H7 (cell line): ENCODE data around the gene SMPDL3B. TPM values are rescaled to one million over a fixed set of nuclear protein-coding genes. Genes with fewer than 3 reads are reported as not detected.
"Not testable (repeated sequence)": the region's sequence is repeated elsewhere in the genome, so short reads cannot be mapped to it uniquely, and the experiment has no call there.

Experiments used
- DNase-seq: peaks from one replicate; pipeline ENCODE4 v3.0.0; 2012
- H3K27me3 ChIP-seq: 2 replicates; pipeline ENCODE4 v1.6.0; 2011; ENCODE audit warnings: mild to moderate bottlenecking, low read length; ENCODE audit not compliant: control insufficient read depth, insufficient read depth
- H3K36me3 ChIP-seq: replicated peaks from 2 replicates; pipeline ENCODE4 v1.5.1; 2011; ENCODE audit warnings: low read length; ENCODE audit not compliant: control insufficient read depth, insufficient read depth
- H3K4me3 ChIP-seq: 2 replicates; pipeline ENCODE4 v1.5.1; 2011; ENCODE audit warnings: low read depth, mild to moderate bottlenecking, control low read depth, low read length, moderate library complexity; ENCODE audit not compliant: insufficient read depth
- total RNA-seq: library from RNA; depleted of rRNA; stranded (reverse); fragments of >200 nt; shearing (Covaris generic); gene quantifications from 2 replicates; pipeline ENCODE4 v1.2.3, GENCODE V29; 2014; rRNA removed

Gene SMPDL3B
- total RNA-seq, 1 experiment from 2014 or later, result 14.8 TPM

- H3K27me3 ChIP-seq, H3K4me3 ChIP-seq, DNase-seq, H3K36me3 ChIP-seq: not testable (repeated sequence)
These were observed 68.3 kb downstream of the SMPDL3B start for GRCh38 chr1:28003117-28003516.

Other genes starting within 250 kb of the SMPDL3B start
- 14.7 and 27.1 TPM in 2 replicates for gene FAM76A, start 209.0 kb upstream of the SMPDL3B start, total RNA-seq
- 16.3 and 22.1 TPM in 2 replicates for gene STX12, start 161.8 kb upstream of the SMPDL3B start, total RNA-seq
- gene PPP1R8, start 104.2 kb upstream of the SMPDL3B start, total RNA-seq, result 83.0 and 95.3 TPM in 2 replicates
- 27.5 and 38.7 TPM in 2 replicates for gene THEMIS2, start 62.5 kb upstream of the SMPDL3B start, total RNA-seq
- 99.0 and 107 TPM in 2 replicates for gene RPA2, start 20.4 kb upstream of the SMPDL3B start, total RNA-seq
- 23.3 and 25.0 TPM in 2 replicates for gene XKR8, start 25.0 kb downstream of the SMPDL3B start, total RNA-seq
- gene EYA3, start 153.6 kb downstream of the SMPDL3B start, total RNA-seq, result 26.6 and 38.3 TPM in 2 replicates
- gene PTAFR, start 241.7 kb downstream of the SMPDL3B start, total RNA-seq, result 0.55 and 0.81 TPM in 2 replicates